ENCODE measurements around the gene CAPN15.
A peak's percentile ranks its signal among the peaks of the same experiment; 100 is the strongest.

The CAPN15 gene

GRCh38 chr16:580141-580945, 52.8 kb downstream of the CAPN15 start:
- DNase-seq, result no peak

- DNase-seq, result no peak
Observed at GRCh38 chr16:580946-581498, 53.5 kb downstream of the CAPN15 start.

- no peak for DNase-seq
Observed at GRCh38 chr16:582218-582613, 54.7 kb downstream of the CAPN15 start.

GRCh38 chr16:582614-583331, 55.3 kb downstream of the CAPN15 start:
- DNase-seq, result no peak

GRCh38 chr16:583470-583814, 55.9 kb downstream of the CAPN15 start:
- DNase-seq, result no peak

- no peak for DNase-seq
Observed at GRCh38 chr16:583815-584591, 56.5 kb downstream of the CAPN15 start.

GRCh38 chr16:585351-585750, 57.8 kb downstream of the CAPN15 start:
- no peak for DNase-seq

- no peak for DNase-seq
Observed at GRCh38 chr16:586047-586644, 58.6 kb downstream of the CAPN15 start.

- no peak for DNase-seq
Observed at GRCh38 chr16:586645-587590, 59.4 kb downstream of the CAPN15 start.

- peak; percentile 68 for DNase-seq
Observed at GRCh38 chr16:588639-588888, 61.1 kb downstream of the CAPN15 start.

GRCh38 chr16:588889-589657, 61.6 kb downstream of the CAPN15 start:
- DNase-seq, result peak; percentile 96

GRCh38 chr16:589658-590187, 62.2 kb downstream of the CAPN15 start, which contains the start of gene RAB40C:
Gene RAB40C, plus strand, starts transcription at chr16:590066. Its CDS starts 226 bp downstream, at chr16:590292.
- peak; percentile 99 for DNase-seq

- DNase-seq, result no peak
Observed at GRCh38 chr16:590188-590814, 62.8 kb downstream of the CAPN15 start.

- no peak for DNase-seq
Observed at GRCh38 chr16:590815-591200, 63.3 kb downstream of the CAPN15 start.

- no peak for DNase-seq
Observed at GRCh38 chr16:591231-591630, 63.7 kb downstream of the CAPN15 start.

GRCh38 chr16:591892-592517, 64.5 kb downstream of the CAPN15 start:
- no peak for DNase-seq

- DNase-seq, result peak; percentile 25
Observed at GRCh38 chr16:592518-593306, 65.2 kb downstream of the CAPN15 start.

- DNase-seq, result no peak
Observed at GRCh38 chr16:593406-593805, 65.9 kb downstream of the CAPN15 start.

GRCh38 chr16:593807-594206, 66.3 kb downstream of the CAPN15 start:
- DNase-seq, result no peak
